Body of pancreas (tissue), 4 donors: Measurements from ENCODE around the gene DPP8. TPM values are rescaled to one million over a fixed set of nuclear protein-coding genes. Genes with fewer than 3 reads are reported as not detected.

Source experiments
- ATAC-seq: fragments of 150-250 bp; one replicate; pipeline ENCODE4 v1.9.1; 2016
- DNase-seq, 4 donors: peaks; one replicate each; pipeline ENCODE4 v3.0.0-alpha.2; 2019
- H3K27ac ChIP-seq, 4 donors: fragments of 200-600 bp; sonication (generic); 1 replicate in 3 of 4; 2 replicates in 1 of 4; pipeline versions ENCODE4 v1.5.1 to v1.6.1; 2016 to 2019; ENCODE audit warnings: mild to moderate bottlenecking in 1 of 4, mixed read lengths in 1 of 4, moderate library complexity in 1 of 4
- H3K27me3 ChIP-seq, 2 donors: fragments of 200-600 bp; sonication (generic); one replicate each; pipeline ENCODE4 v1.6.0; 2016; ENCODE audit warnings: mild to moderate bottlenecking in 1 of 2
- H3K36me3 ChIP-seq, 2 donors: fragments of 200-600 bp; sonication (generic); replicated peaks in 1 of 2; 2 replicates each; pipeline ENCODE4 v1.5.1; 2016; ENCODE audit warnings: low read depth in 2 of 2; ENCODE audit not compliant: insufficient read depth in 1 of 2
- H3K4me1 ChIP-seq: fragments of 200-600 bp; sonication (generic); one replicate; pipeline ENCODE4 v1.6.0; 2016
- H3K4me3 ChIP-seq, 2 donors: fragments of 200-600 bp; sonication (generic); 1 replicate in 1 of 2; 2 replicates in 1 of 2; pipeline ENCODE4 v1.5.1; 2016 to 2019
- H3K9me3 ChIP-seq, 3 donors: fragments of 200-600 bp; sonication (generic); 1 replicate in 2 of 3; 2 replicates in 1 of 3; pipeline ENCODE4 v1.5.1; 2016
- CTCF ChIP-seq, 7 experiments: fragments of 450-650 bp in 4 of 7; fragments of 200-600 bp in 3 of 7; sonication (generic) in 3 of 7; IDR thresholded peaks; one replicate each; pipeline ENCODE4 v1.5.1; 2016 to 2019; ENCODE audit warnings: antibody characterized with exemption in 7 of 7
- POLR2A ChIP-seq, 3 donors: fragments of 450-650 bp; IDR thresholded peaks; one replicate each; pipeline ENCODE4 v1.6.1; 2016; ENCODE audit warnings: antibody characterized with exemption in 3 of 3, mild to moderate bottlenecking in 2 of 3
- WGBS, 2 donors: methylation state at CpG; one replicate each; pipeline ENCODE4 v1.1.5; 2017; 5-methylcytosine and 5-hydroxymethylcytosine counted together
- intact Hi-C: fragments of 100-400 bp; cut with DNase I; formaldehyde crosslinking; loops from one replicate; pipeline ENCODE4 v1.15.1; 2023
- total RNA-seq, 2 donors: library from RNA; depleted of rRNA; stranded (reverse); fragments of >200 nt; gene quantifications; one replicate each; pipeline ENCODE4 v1.1.0, GENCODE V29; 2016

DPP8 gene
- total RNA-seq, 2 donors from 2014 or later = 13.0 to 27.4 TPM

- no peak for ATAC-seq
- no peaks in the 10 kb centered on the region for H3K27me3 ChIP-seq
- no peak overlapping the region for H3K27ac ChIP-seq
- no peaks in the 10 kb centered on the region for H3K4me1 ChIP-seq
- no peak for DNase-seq
- H3K4me3 ChIP-seq = no peak overlapping the region
- WGBS, 2 donors = 80 to 94% methylated on average over 2 of the region's 2 CpGs
- no peaks in the 10 kb centered on the region for H3K9me3 ChIP-seq
- TF ChIP-seq POLR2A (IDR thresholded peaks at IDR 0.05) (no peak), CTCF (IDR thresholded peaks at IDR 0.05) (no peak)
- peaks cover 0 to 15% of the 10 kb centered on the region in 2 donors for H3K36me3 ChIP-seq
- intact Hi-C loops = no loop called here
Observed at GRCh38 chr15:65447145-65447544, 70.3 kb downstream of the DPP8 start.

- intact Hi-C loops = no loop called here
- DNase-seq (no peak), ATAC-seq (no peak)
- H3K9me3 ChIP-seq = no peaks in the 10 kb centered on the region
- H3K27me3 ChIP-seq = no peaks in the 10 kb centered on the region
- TF ChIP-seq CTCF (IDR thresholded peaks at IDR 0.05) (no peak), POLR2A (IDR thresholded peaks at IDR 0.05) (no peak)
- no peaks in the 10 kb centered on the region for H3K4me1 ChIP-seq
- no peaks in the 10 kb centered on the region for H3K36me3 ChIP-seq
- WGBS, 2 donors = 73 to 83% methylated on average over 6 to 11 of the region's 11 CpGs
- no peak overlapping the region for H3K27ac ChIP-seq
- H3K4me3 ChIP-seq = no peak overlapping the region
Observed at GRCh38 chr15:65434201-65434600, 83.3 kb downstream of the DPP8 start.

GRCh38 chr15:65431731-65432130 lies 85.8 kb downstream of the DPP8 start:
- no peak for TF ChIP-seq POLR2A (IDR thresholded peaks at IDR 0.05)
- no peak for TF ChIP-seq CTCF (IDR thresholded peaks at IDR 0.05)

GRCh38 chr15:65426216-65426853 lies 91.2 kb downstream of the DPP8 start:
- TF ChIP-seq CTCF (IDR thresholded peaks at IDR 0.05) = no peak
- TF ChIP-seq POLR2A (IDR thresholded peaks at IDR 0.05) = no peak
- DNase-seq (no peak), ATAC-seq (no peak)
- intact Hi-C loops = no loop called here
- Histone ChIP-seq H3K27me3 (no peaks in the 10 kb centered on the region), H3K4me3 (no peak overlapping the region), H3K9me3 (no peaks in the 10 kb centered on the region), H3K27ac (no peak overlapping the region), H3K36me3 (no peaks in the 10 kb centered on the region), H3K4me1 (peaks cover 12% of the 10 kb centered on the region)
- WGBS, 2 donors = 63 to 72% methylated on average over 2 of the region's 2 CpGs

More at GRCh38 chr15:65431731-65432130, 85.8 kb downstream of the DPP8 start:
- no peaks in the 10 kb centered on the region for H3K4me1 ChIP-seq
- H3K9me3 ChIP-seq = no peaks in the 10 kb centered on the region
- H3K4me3 ChIP-seq = no peak overlapping the region
- intact Hi-C loops = no loop called here
- no peaks in the 10 kb centered on the region for H3K36me3 ChIP-seq
- ATAC-seq (no peak), DNase-seq (no peak)
- H3K27me3 ChIP-seq = no peaks in the 10 kb centered on the region
- H3K27ac ChIP-seq = no peak overlapping the region

GRCh38 chr15:65424683-65425082 lies 92.8 kb downstream of the DPP8 start:
- Histone ChIP-seq H3K27ac (no peak overlapping the region), H3K36me3 (no peaks in the 10 kb centered on the region), H3K4me1 (peaks cover 16% of the 10 kb centered on the region), H3K27me3 (no peaks in the 10 kb centered on the region), H3K4me3 (no peak overlapping the region), H3K9me3 (no peaks in the 10 kb centered on the region)
- DNase-seq = no peak
- ATAC-seq = no peak
- TF ChIP-seq CTCF (IDR thresholded peaks at IDR 0.05) (no peak), POLR2A (IDR thresholded peaks at IDR 0.05) (no peak)
- intact Hi-C loops = no loop called here
- 76 to 93% methylated on average over 5 of the region's 5 CpGs for WGBS, 2 donors
